ENCODE results near the gene IFNAR2. TPM values are rescaled to one million over a fixed set of nuclear protein-coding genes. Genes with fewer than 3 reads are reported as not detected.
A peak's percentile ranks its signal among the peaks of the same experiment; 100 is the strongest.

IFNAR2 gene
- total RNA-seq, 3 donors from 2014 or later, result 13.9 to 20.2 (median 14.7) TPM

- DNase-seq (no peak), ATAC-seq (no peak)
- Mint-ChIP-seq H3K27me3 (ENCODE audit: low read depth) (no peaks in the 10 kb centered on the region), H3K36me3 (ENCODE audit: insufficient read depth) (peaks cover 29% of the 10 kb centered on the region), H3K4me1 (ENCODE audit: low read depth) (peaks cover 59% of the 10 kb centered on the region), H3K4me3 (no peak overlapping the region), H3K9me3 (peaks cover 4% of the 10 kb centered on the region)
Measured at GRCh38 chr21:33261635-33262034, 31.9 kb downstream of the IFNAR2 start.

- peaks cover 17% of the 10 kb centered on the region for H3K36me3 Mint-ChIP-seq (ENCODE audit: insufficient read depth)
- no peak overlapping the region for H3K4me3 Mint-ChIP-seq
- no peaks in the 10 kb centered on the region for H3K27me3 Mint-ChIP-seq (ENCODE audit: low read depth)
- no peaks in the 10 kb centered on the region for H3K9me3 Mint-ChIP-seq
- ATAC-seq (no peak), DNase-seq (no peak)
- peaks cover 63% of the 10 kb centered on the region for H3K4me1 Mint-ChIP-seq (ENCODE audit: low read depth)
Measured at GRCh38 chr21:33262921-33263320, 33.2 kb downstream of the IFNAR2 start.

GRCh38 chr21:33264561-33264960 lies 34.8 kb downstream of the IFNAR2 start:
- H3K4me3 Mint-ChIP-seq, result no peak overlapping the region
- H3K9me3 Mint-ChIP-seq, result no peaks in the 10 kb centered on the region

GRCh38 chr21:33265664-33266049 lies 35.9 kb downstream of the IFNAR2 start:
- Mint-ChIP-seq H3K4me1 (ENCODE audit: low read depth) (peaks cover 62% of the 10 kb centered on the region), H3K36me3 (ENCODE audit: insufficient read depth) (peaks cover 14% of the 10 kb centered on the region), H3K9me3 (no peaks in the 10 kb centered on the region), H3K4me3 (peak overlapping the region; percentile 96), H3K27me3 (ENCODE audit: low read depth) (no peaks in the 10 kb centered on the region)
- ATAC-seq (peak in 1 of 2 donors; percentile 17), DNase-seq (no peak)

More at GRCh38 chr21:33264561-33264960, 34.8 kb downstream of the IFNAR2 start:
- Mint-ChIP-seq H3K27me3 (ENCODE audit: low read depth) (no peaks in the 10 kb centered on the region), H3K36me3 (ENCODE audit: insufficient read depth) (peaks cover 11% of the 10 kb centered on the region), H3K4me1 (ENCODE audit: low read depth) (peaks cover 66% of the 10 kb centered on the region)
- ATAC-seq (no peak), DNase-seq (no peak)

- ATAC-seq (peak; percentile 73 to 74), DNase-seq (peak; percentile 72)
- H3K9me3 Mint-ChIP-seq, result no peaks in the 10 kb centered on the region
- H3K36me3 Mint-ChIP-seq (ENCODE audit: insufficient read depth), result peaks cover 18% of the 10 kb centered on the region
- peak within 1 kb of the TSS; percentile 96 for H3K4me3 Mint-ChIP-seq
- no peaks in the 10 kb centered on the region for H3K27me3 Mint-ChIP-seq (ENCODE audit: low read depth)
- H3K4me1 Mint-ChIP-seq (ENCODE audit: low read depth), result peaks cover 59% of the 10 kb centered on the region
Measured at GRCh38 chr21:33266050-33266788, 36.5 kb downstream of the IFNAR2 start, which contains the start of gene IL10RB. IL10RB (plus strand) TSS chr21:33266367; CDS start chr21:33266466, 99 bp downstream.

- ATAC-seq (peak; percentile 22 to 24), DNase-seq (no peak)
- peaks cover 55% of the 10 kb centered on the region for H3K4me1 Mint-ChIP-seq (ENCODE audit: low read depth)
- H3K36me3 Mint-ChIP-seq (ENCODE audit: insufficient read depth), result peaks cover 18% of the 10 kb centered on the region
- no peaks in the 10 kb centered on the region for H3K9me3 Mint-ChIP-seq
- no peaks in the 10 kb centered on the region for H3K27me3 Mint-ChIP-seq (ENCODE audit: low read depth)
- H3K4me3 Mint-ChIP-seq, result peak overlapping the region; percentile 96
Measured at GRCh38 chr21:33266789-33267135, 37.0 kb downstream of the IFNAR2 start.

- ATAC-seq (no peak), DNase-seq (no peak)
- Mint-ChIP-seq H3K27me3 (ENCODE audit: low read depth) (no peaks in the 10 kb centered on the region), H3K4me3 (peak overlapping the region; percentile 96), H3K36me3 (ENCODE audit: insufficient read depth) (peaks cover 18% of the 10 kb centered on the region), H3K9me3 (no peaks in the 10 kb centered on the region), H3K4me1 (ENCODE audit: low read depth) (peaks cover 52% of the 10 kb centered on the region)
Measured at GRCh38 chr21:33267250-33267649, 37.5 kb downstream of the IFNAR2 start.

GRCh38 chr21:33268393-33268736 lies 38.6 kb downstream of the IFNAR2 start:
- DNase-seq, result no peak
- H3K4me1 Mint-ChIP-seq (ENCODE audit: low read depth), result peaks cover 51% of the 10 kb centered on the region
- no peaks in the 10 kb centered on the region for H3K27me3 Mint-ChIP-seq (ENCODE audit: low read depth)
- no peak for ATAC-seq
- H3K9me3 Mint-ChIP-seq, result no peaks in the 10 kb centered on the region
- H3K4me3 Mint-ChIP-seq, result peak overlapping the region; percentile 96
- peaks cover 21% of the 10 kb centered on the region for H3K36me3 Mint-ChIP-seq (ENCODE audit: insufficient read depth)

GRCh38 chr21:33268737-33269441 lies 39.2 kb downstream of the IFNAR2 start:
- peak overlapping the region; percentile 96 for H3K4me3 Mint-ChIP-seq
- ATAC-seq, result peak; percentile 52 to 69
- no peaks in the 10 kb centered on the region for H3K27me3 Mint-ChIP-seq (ENCODE audit: low read depth)
- peaks cover 54% of the 10 kb centered on the region for H3K4me1 Mint-ChIP-seq (ENCODE audit: low read depth)
- peak; percentile 28 for DNase-seq
- peaks cover 25% of the 10 kb centered on the region for H3K36me3 Mint-ChIP-seq (ENCODE audit: insufficient read depth)
- H3K9me3 Mint-ChIP-seq, result no peaks in the 10 kb centered on the region

GRCh38 chr21:33270986-33271385 lies 41.2 kb downstream of the IFNAR2 start:
- H3K27me3 Mint-ChIP-seq (ENCODE audit: low read depth), result no peaks in the 10 kb centered on the region
- H3K4me1 Mint-ChIP-seq (ENCODE audit: low read depth), result peaks cover 47% of the 10 kb centered on the region
- ATAC-seq (no peak), DNase-seq (no peak)
- H3K9me3 Mint-ChIP-seq, result no peaks in the 10 kb centered on the region
- H3K4me3 Mint-ChIP-seq, result no peak overlapping the region
- peaks cover 31% of the 10 kb centered on the region for H3K36me3 Mint-ChIP-seq (ENCODE audit: insufficient read depth)

GRCh38 chr21:33273044-33273443 lies 43.3 kb downstream of the IFNAR2 start:
- Mint-ChIP-seq H3K27me3 (ENCODE audit: low read depth) (no peaks in the 10 kb centered on the region), H3K4me1 (ENCODE audit: low read depth) (peaks cover 29% of the 10 kb centered on the region), H3K9me3 (no peaks in the 10 kb centered on the region), H3K4me3 (no peak overlapping the region), H3K36me3 (ENCODE audit: insufficient read depth) (peaks cover 41% of the 10 kb centered on the region)
- no peak for ATAC-seq
- no peak for DNase-seq

- Mint-ChIP-seq H3K4me1 (ENCODE audit: low read depth) (peaks cover 11% of the 10 kb centered on the region), H3K36me3 (ENCODE audit: insufficient read depth) (peaks cover 44% of the 10 kb centered on the region), H3K9me3 (no peaks in the 10 kb centered on the region), H3K27me3 (ENCODE audit: low read depth) (no peaks in the 10 kb centered on the region), H3K4me3 (no peak overlapping the region)
- ATAC-seq (no peak), DNase-seq (no peak)
Measured at GRCh38 chr21:33278721-33279120, 49.0 kb downstream of the IFNAR2 start.

GRCh38 chr21:33279330-33279820 lies 49.6 kb downstream of the IFNAR2 start:
- H3K4me1 Mint-ChIP-seq (ENCODE audit: low read depth), result peaks cover 9% of the 10 kb centered on the region
- no peak for ATAC-seq
- no peaks in the 10 kb centered on the region for H3K9me3 Mint-ChIP-seq
- no peak for DNase-seq
- H3K27me3 Mint-ChIP-seq (ENCODE audit: low read depth), result no peaks in the 10 kb centered on the region
- no peak overlapping the region for H3K4me3 Mint-ChIP-seq
- H3K36me3 Mint-ChIP-seq (ENCODE audit: insufficient read depth), result peaks cover 44% of the 10 kb centered on the region
